NCI-H69 (cell line): ENCODE results near the gene TBCK.
"Not testable (repeated sequence)": the region's sequence is repeated elsewhere in the genome, so short reads cannot be mapped to it uniquely, and the experiment has no call there.

Source experiments
- DNase-seq: peaks from one replicate; lab custom pipeline; 2025; lab: John Stamatoyannopoulos, UW

Gene TBCK

DNA sequence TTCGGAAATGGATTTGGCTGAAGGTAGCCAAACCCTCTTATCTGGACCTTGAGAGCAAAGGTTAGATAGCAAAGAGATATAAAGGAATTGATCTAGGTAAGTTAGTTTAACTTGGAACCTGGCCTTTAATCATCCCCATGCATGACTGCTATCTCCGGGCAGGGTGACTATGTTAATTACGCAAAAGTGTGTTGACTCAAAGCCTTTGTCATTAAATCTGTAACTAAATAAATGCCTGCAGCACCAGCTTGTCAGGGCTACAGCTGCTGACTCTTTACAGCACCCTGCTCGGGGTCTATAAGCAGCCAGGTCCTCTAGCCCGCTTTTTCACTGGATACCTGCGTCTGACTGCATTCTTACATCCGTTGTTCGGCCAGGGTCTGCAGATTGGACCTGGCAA is 201.7 kb downstream of the TBCK start:
- no peak for DNase-seq

GRCh38 chr4:106111778-106112469 is 204.1 kb downstream of the TBCK start:
- DNase-seq, result not testable (repeated sequence)

GRCh38 chr4:106109929-106110328 is 206.1 kb downstream of the TBCK start:
- no peak for DNase-seq

GRCh38 chr4:106105697-106106096 is 210.3 kb downstream of the TBCK start:
- DNase-seq, result no peak

GRCh38 chr4:106104276-106104675 is 211.7 kb downstream of the TBCK start:
- DNase-seq, result no peak

GRCh38 chr4:106096454-106096853 is 219.6 kb downstream of the TBCK start:
- peak; percentile 2 for DNase-seq

- no peak for DNase-seq
Observed at GRCh38 chr4:106095408-106095807, 220.6 kb downstream of the TBCK start.

DNA sequence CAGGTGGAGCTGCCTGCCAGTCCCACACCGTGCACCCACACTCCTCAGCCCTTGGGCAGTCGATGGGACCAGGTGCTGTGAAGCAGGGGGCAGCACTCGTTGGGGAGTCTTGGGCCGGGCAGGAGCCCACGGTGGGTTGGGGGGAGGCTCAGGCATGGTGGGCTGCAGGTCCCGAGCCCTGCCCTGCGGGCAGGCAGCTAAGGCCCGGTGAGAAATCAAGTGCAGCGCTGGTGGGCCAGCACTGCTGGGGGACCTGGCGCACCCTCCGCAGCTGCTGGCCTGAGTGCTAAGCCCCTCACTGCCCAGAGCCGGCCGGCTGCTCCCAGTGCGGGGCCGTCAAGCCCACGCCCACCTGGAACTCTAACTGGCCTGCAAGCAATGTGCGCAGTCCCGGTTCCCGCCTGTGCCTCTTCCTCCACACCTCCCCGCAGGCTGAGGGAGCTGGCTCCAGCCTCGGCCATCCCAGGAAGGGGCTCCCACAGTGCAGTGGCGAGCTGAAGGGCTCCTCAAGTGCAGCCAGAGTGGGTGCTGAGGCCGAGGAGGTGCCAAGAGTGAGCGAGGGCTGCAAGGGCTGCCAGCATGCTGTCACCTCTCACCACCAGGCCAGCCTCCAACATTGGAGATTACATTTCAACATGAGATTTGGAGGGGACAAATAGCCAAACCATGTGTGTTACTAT is 223.5 kb downstream of the TBCK start:
- no peak for DNase-seq

- DNase-seq, result no peak
Observed at GRCh38 chr4:106090826-106091225, 225.2 kb downstream of the TBCK start.

DNA sequence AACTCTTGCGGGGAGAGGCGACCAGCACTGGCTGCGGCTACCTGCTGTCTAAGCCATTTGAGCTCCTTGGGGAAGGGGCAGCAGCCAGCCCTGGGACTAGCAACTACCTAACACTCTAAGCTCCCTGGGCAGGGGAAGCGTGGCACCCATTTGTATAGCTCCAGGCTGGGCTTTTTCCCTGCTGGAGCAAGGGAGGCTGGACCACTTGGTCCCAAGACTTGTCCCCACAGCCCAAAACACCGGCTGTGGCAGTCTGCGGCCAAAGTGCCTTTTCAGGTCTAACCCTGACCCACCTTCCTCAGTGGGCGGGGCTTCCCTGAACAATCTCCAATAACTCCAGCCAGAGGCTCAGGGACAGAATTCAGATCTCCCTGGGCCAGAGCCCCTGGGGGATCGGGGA is 232.9 kb downstream of the TBCK start:
- no peak for DNase-seq

GRCh38 chr4:106080376-106080775 is 235.6 kb downstream of the TBCK start:
- DNase-seq, result no peak

DNA sequence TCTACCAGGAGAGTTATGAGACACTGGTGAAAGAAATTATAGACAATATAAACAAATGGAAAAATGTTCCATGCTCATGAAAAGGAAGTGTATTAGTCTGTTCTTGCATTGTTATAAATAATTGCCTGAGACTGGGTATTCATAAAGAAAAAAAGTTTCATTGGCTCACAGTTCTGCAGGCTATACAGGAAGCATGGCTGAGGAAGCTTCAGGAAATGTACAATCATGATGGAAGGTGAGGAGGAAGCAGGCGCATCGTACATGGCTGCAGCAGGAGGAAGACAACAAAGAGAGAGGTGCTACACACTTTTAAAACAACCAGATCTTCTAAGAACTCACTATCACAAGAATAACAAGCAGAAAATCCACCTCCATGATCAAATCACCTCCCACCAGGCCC is 236.4 kb downstream of the TBCK start:
- no peak for DNase-seq

DNA sequence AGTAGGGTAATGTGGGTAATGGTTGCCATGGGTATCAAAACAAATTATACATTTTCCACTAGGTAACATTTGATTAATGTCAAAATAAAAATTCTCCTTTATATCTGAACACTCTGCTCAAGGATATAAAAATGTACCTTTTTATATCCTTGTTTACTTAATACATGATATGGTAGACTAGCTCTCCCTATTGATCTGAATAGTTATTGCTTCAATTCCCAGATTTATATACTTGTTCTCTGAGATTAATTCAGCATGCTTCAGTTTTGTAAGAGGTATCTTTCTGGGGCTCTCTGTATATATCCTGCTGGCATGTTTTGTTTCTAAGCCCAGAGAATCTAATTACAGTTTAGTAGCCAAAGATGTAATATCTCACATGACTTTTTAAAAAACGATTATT is 251.0 kb downstream of the TBCK start:
- no peak for DNase-seq

- DNase-seq, result no peak
Observed at GRCh38 chr4:106063009-106063408, 253.0 kb downstream of the TBCK start.

GRCh38 chr4:106062452-106062875 is 253.5 kb downstream of the TBCK start:
- peak; percentile 10 for DNase-seq

- no peak for DNase-seq
Observed at GRCh38 chr4:106058921-106059320, 257.1 kb downstream of the TBCK start.

- peak; percentile 8 for DNase-seq
Observed at GRCh38 chr4:106056914-106057313, 259.1 kb downstream of the TBCK start.

DNA sequence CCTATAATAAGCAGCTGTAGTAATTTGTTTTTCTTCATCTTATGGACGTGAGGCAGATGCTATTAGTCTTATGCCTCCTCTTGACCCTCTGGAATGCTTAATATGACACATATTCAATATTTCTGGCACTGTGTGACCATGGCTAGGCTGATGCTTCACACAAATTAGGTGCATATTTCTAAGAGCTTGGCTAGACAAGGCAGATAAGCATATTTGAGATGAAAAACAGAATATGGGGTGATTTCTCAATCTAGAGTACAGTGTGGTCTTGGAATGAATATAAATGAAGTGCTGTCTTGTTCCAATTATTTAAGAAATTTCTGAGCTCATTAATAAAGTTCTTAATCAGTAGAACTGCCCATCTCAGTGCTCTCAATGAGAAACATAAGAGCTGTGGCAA is 264.5 kb downstream of the TBCK start:
- DNase-seq, result no peak

- DNase-seq, result no peak
Observed at GRCh38 chr4:106049490-106049889, 266.5 kb downstream of the TBCK start.

DNA sequence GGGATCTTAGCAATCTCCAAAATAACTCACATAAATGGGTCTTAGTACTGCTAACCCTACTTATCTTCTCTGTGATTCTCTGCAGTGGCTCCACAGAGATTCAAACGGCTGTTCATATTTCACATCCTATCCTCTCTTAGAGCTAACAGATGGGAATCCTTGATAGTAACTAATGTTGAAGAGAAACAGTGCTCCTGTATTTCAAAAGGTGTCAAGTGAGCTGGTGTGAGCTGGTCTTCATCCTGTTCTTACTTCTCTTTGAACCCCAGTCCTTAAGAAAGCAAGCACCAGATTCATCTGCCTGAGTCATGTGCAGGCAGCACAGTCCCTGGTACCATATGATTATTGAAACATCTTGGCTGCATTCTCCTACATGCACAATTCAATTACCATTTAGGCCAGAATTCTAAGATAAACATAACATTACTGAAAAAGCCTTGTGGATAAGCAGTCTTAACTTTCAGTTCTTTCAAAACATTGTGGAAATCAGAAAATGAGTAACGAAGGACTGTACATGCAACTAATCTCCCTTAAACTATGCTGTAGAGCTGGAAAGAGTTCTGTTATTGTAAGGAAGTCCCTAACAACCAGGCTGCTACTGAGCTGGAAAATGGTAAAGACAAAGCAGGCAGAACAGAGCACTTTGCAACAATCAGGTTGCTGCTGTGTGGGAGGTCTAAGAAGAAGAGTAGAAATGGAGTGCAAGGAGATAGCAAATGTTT is 267.6 kb downstream of the TBCK start:
- DNase-seq, result no peak

- no peak for DNase-seq
Observed at GRCh38 chr4:106046083-106046482, 269.9 kb downstream of the TBCK start.

DNA sequence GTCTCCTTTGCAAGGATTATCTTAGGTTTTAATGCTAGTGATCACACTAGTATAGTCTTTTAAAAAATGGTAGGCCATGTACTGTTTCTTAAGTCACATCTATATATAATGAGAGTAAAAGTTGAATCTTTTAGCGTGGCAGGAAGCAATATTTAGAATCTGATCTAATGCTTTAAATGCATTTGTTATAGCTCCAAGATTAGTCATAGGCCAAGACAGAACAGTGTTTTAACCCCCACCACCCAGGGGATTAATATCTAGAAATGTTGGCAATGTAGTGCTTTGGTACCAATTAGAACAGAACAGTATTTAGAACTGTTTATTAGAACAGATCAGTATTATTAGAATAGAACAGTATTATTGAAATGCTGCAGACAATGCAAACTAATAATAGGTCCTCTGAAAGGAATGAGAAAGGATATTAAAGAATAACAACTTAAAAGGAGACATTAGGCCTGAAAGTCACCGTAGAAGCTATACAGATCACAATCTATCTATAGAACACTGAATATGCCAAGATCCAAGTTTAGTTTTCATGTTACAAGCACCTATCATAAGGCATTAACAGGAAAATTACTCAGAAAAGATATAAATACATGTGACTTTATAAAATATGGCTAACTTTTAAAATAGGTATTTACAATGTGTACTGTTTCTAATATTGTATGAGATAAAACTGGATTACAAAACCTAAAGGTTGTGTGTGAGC is 274.6 kb downstream of the TBCK start:
- no peak for DNase-seq

DNA sequence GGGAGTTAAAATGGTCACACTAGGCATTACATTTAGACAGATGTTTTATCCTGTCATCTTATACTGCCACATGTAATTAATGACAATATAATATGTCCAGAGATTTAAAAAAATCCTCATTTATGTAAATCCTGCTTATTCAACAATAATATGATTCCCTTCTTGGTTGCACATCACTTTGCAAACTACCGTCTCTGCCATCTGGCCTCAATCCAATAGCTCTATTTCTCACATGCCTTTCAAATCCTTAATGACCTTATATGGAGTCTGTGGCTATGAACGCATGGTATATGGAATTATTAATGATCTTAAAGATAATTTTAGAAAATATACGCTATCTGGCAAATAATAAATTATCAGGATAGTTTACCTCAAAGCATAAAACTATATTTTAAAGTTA is 276.2 kb downstream of the TBCK start:
- DNase-seq, result no peak
